ENCODE data around the gene KIF26B.

The KIF26B gene

DNA sequence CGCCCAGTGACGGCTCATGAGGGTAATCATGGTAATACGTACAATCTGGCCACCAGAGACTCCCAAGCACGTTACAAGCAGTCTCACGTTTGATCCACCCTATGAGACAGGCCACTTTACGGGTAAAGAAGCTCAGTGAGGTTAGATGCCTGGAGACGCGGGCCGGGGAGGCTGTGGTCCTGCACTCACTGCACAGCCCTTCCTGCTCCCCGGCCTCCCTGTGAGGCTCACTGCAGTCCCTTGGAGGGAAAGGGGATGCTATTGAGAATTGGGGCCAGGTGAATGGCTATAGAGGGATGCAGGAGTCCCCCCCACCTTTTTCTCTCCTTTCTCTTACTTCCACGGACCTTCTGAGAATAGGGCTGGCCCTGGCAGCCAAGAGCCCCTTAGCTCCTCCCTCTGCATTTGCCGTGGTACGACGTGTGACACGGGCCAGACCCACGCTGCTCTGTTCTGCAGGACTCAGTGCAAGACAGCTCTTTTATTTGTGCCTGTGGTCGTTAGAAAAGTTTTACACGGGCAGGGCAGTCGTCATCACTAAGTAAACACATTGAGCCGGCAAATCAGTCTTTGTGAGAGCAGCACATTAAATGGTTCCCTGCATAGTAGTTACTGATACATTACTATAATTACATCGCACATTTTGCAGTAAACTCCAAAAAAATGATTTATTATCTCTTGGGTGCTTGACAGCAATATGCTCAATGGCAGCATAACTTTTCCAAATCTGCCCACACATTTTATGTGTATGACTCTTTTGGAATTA, 18.8 kb downstream of the KIF26B start:
- TF ChIP-seq, protein P1, sequence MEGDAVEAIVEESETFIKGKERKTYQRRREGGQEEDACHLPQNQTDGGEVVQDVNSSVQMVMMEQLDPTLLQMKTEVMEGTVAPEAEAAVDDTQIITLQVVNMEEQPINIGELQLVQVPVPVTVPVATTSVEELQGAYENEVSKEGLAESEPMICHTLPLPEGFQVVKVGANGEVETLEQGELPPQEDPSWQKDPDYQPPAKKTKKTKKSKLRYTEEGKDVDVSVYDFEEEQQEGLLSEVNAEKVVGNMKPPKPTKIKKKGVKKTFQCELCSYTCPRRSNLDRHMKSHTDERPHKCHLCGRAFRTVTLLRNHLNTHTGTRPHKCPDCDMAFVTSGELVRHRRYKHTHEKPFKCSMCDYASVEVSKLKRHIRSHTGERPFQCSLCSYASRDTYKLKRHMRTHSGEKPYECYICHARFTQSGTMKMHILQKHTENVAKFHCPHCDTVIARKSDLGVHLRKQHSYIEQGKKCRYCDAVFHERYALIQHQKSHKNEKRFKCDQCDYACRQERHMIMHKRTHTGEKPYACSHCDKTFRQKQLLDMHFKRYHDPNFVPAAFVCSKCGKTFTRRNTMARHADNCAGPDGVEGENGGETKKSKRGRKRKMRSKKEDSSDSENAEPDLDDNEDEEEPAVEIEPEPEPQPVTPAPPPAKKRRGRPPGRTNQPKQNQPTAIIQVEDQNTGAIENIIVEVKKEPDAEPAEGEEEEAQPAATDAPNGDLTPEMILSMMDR (IDR thresholded peaks at IDR 0.05; ENCODE audit: low read depth, low read length, missing control alignments): no peak
- Histone ChIP-seq H3K36me3 (replicated peaks) (no peaks in the 10 kb centered on the region), H3K27me3 (replicated peaks) (no peaks in the 10 kb centered on the region), H3K4me3 (ENCODE audit: low read depth, low read length) (no peak overlapping the region), H3K27ac (no peak overlapping the region)
- in situ Hi-C loops (cut with HindIII; ENCODE audit: low pct_ligation_motif_present, low sequenced_read_pairs): no loop called here
- no peak for DNase-seq

GRCh38 chr1:245177071-245177900, 22.5 kb downstream of the KIF26B start:
- in situ Hi-C loops (cut with HindIII; ENCODE audit: low pct_ligation_motif_present, low sequenced_read_pairs): no loop called here
- no peaks in the 10 kb centered on the region for H3K27me3 ChIP-seq (replicated peaks)
- TF ChIP-seq, protein P1 (IDR thresholded peaks at IDR 0.05; ENCODE audit: low read depth, low read length, missing control alignments): no peak
- no peaks in the 10 kb centered on the region for H3K36me3 ChIP-seq (replicated peaks)
- no peak overlapping the region for H3K27ac ChIP-seq
- no peak overlapping the region for H3K4me3 ChIP-seq (ENCODE audit: low read depth, low read length)
- DNase-seq: no peak

GRCh38 chr1:245179706-245180105, 24.9 kb downstream of the KIF26B start:
- DNase-seq: no peak
- Histone ChIP-seq H3K4me3 (ENCODE audit: low read depth, low read length) (no peak overlapping the region), H3K27ac (no peak overlapping the region), H3K27me3 (replicated peaks) (no peaks in the 10 kb centered on the region), H3K36me3 (replicated peaks) (no peaks in the 10 kb centered on the region)
- TF ChIP-seq, protein P1 (IDR thresholded peaks at IDR 0.05; ENCODE audit: low read depth, low read length, missing control alignments): no peak
- in situ Hi-C loops (cut with HindIII; ENCODE audit: low pct_ligation_motif_present, low sequenced_read_pairs): no loop called here

DNA sequence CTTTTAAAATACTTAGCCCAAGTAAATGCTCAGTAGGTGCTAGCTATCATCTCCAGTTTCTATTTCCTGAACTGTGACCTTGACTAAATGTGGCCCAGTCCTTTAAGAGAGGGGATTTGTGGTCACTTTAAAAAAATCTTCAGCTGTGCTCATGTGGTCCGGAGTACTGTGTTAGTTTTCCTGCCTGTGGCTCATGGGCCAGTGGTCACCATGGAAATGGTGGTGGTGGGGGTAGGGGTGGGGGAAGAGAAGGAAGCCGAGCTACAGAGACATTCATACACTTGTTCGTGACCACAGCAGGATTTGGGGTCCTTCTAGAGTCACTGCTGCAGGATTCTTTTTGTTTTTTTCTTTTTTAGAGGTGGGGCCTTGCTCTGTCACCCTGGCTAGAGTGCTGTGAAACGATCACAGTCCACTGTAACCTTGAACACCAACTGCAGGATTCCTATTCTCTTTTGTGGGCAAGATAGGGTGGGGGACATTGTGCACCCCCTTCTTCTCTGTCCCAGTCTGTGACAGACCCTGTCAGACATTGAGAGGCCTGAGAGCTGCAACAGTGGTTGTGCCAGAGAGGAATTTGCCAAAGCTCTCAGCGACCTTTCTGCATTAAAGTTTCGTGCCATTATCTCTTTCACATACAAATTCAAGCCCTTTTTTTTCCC, 25.8 kb downstream of the KIF26B start:
- Histone ChIP-seq H3K36me3 (replicated peaks) (no peaks in the 10 kb centered on the region), H3K27ac (no peak overlapping the region), H3K4me3 (ENCODE audit: low read depth, low read length) (no peak overlapping the region), H3K27me3 (replicated peaks) (no peaks in the 10 kb centered on the region)
- in situ Hi-C loops (cut with HindIII; ENCODE audit: low pct_ligation_motif_present, low sequenced_read_pairs): no loop called here
- TF ChIP-seq, protein P1 (IDR thresholded peaks at IDR 0.05; ENCODE audit: low read depth, low read length, missing control alignments): no peak
- no peak for DNase-seq

GRCh38 chr1:245181158-245181517, 26.4 kb downstream of the KIF26B start:
- Histone ChIP-seq H3K27ac (no peak overlapping the region), H3K4me3 (ENCODE audit: low read depth, low read length) (no peak overlapping the region), H3K36me3 (replicated peaks) (no peaks in the 10 kb centered on the region), H3K27me3 (replicated peaks) (no peaks in the 10 kb centered on the region)
- TF ChIP-seq, protein P1 (IDR thresholded peaks at IDR 0.05; ENCODE audit: low read depth, low read length, missing control alignments): no peak
- no peak for DNase-seq
- in situ Hi-C loops (cut with HindIII; ENCODE audit: low pct_ligation_motif_present, low sequenced_read_pairs): no loop called here

Data from brain microvascular endothelial cell (primary cell).